ENCODE measurements around the gene BAAT. TPM values are rescaled to one million over a fixed set of nuclear protein-coding genes. Genes with fewer than 3 reads are reported as not detected.

BAAT gene
- total and polyA plus RNA-seq, 9 of the 15 experiments (the other 6 are each of a cell fraction or from before 2014, with no cell fraction given), result 0.17 to 0.76 (median 0.32) TPM

DNA sequence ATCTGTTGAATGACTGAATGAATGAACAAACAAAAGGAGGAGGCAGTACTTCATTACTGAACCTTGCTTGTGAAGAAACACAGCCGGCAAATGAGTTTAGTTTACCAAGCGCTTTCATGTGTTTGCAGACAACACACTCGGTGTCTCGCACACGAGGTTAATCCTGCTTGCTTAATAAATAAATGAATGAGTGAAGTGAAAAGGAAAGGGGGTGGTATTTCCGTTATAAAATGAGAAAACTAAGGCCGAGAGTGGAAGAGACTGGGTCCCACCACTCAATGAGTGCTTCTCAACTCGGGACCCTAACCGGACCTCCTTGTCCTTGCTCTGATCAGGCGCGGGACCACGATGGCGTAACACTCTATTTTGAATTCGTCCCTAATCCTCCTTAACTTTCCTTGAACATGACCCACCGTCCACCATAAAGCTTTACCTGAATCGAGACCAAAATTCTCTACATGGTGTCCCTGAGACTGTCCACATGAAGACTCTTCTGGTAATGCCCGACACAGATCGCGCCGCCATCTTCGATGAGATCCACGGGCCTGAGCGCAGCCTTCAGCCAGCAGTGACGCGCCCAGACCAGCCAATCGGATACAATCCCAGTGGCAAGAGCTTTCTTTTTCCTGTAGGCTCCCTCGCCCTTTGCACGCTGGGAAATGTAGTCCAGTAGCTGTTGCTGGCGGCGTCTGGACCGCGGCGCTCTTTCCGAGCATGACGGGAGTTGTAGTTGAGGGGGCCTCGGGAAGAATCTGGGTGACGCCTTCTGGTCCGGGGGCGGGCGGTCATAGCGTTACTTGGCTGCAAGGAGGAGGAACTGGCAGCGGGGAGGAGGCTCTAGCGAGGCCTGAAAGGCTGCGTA, 13.5 kb upstream of the BAAT start, which contains the start of the genes MRPL50 and ZNF189:
MRPL50 (minus strand) TSS at position 551 of the 862 bp plus-strand sequence; CDS start at position 525, 26 bp downstream.
ZNF189 (plus strand) TSS at position 784 of the 862 bp plus-strand sequence. CDS start 306 bp downstream, outside the sequence.
- peaks cover 71% of the 10 kb centered on the region for H3K36me3 ChIP-seq (ENCODE audit: control insufficient read depth, insufficient read depth, low read length)
- intact Hi-C loops (cut with micrococcal nuclease), result loop anchor here (2.0 to 10.0 kb wide), 3 partner anchors 49 to 683 kb away; partner anchors contain the start of gene RNF20
- no peak for TF ChIP-seq ZC3H11A (IDR thresholded peaks at IDR 0.05; ENCODE audit: low read depth, low read length)
- TF ChIP-seq FOXA3 (CRISPR knock-in tag; conservative IDR thresholded peaks at IDR 0.05 in 1 of 2, IDR thresholded peaks at IDR 0.05 in 1 of 2), result no peak
- peak; percentile 74 to 97 (median 94) for TF ChIP-seq YY1 (IDR thresholded peaks at IDR 0.05; ENCODE audit: borderline replicate concordance in 1 of 3, control insufficient read depth in 1 of 3, extremely low read depth in 1 of 3, insufficient read depth in 3 of 3, insufficient read length in 1 of 3, insufficient replicate concordance in 2 of 3, low read depth in 1 of 3, low read length in 2 of 3)
- TF ChIP-seq, protein P1, sequence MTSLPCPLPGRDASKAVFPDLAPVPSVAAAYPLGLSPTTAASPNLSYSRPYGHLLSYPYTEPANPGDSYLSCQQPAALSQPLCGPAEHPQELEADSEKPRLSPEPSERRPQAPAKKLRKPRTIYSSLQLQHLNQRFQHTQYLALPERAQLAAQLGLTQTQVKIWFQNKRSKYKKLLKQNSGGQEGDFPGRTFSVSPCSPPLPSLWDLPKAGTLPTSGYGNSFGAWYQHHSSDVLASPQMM (CRISPR knock-in tag; IDR thresholded peaks at IDR 0.05), result no peak
- TF ChIP-seq RCOR1 (IDR thresholded peaks at IDR 0.05; ENCODE audit: borderline replicate concordance in 1 of 2, low read depth in 2 of 2, low read length in 2 of 2), result peak in 1 of 2 experiments; percentile 28; a peak in 1 of 4 replicates
- no peak for TF ChIP-seq TEAD2 (tag; IDR thresholded peaks at IDR 0.05)
- TF ChIP-seq, protein P2, sequence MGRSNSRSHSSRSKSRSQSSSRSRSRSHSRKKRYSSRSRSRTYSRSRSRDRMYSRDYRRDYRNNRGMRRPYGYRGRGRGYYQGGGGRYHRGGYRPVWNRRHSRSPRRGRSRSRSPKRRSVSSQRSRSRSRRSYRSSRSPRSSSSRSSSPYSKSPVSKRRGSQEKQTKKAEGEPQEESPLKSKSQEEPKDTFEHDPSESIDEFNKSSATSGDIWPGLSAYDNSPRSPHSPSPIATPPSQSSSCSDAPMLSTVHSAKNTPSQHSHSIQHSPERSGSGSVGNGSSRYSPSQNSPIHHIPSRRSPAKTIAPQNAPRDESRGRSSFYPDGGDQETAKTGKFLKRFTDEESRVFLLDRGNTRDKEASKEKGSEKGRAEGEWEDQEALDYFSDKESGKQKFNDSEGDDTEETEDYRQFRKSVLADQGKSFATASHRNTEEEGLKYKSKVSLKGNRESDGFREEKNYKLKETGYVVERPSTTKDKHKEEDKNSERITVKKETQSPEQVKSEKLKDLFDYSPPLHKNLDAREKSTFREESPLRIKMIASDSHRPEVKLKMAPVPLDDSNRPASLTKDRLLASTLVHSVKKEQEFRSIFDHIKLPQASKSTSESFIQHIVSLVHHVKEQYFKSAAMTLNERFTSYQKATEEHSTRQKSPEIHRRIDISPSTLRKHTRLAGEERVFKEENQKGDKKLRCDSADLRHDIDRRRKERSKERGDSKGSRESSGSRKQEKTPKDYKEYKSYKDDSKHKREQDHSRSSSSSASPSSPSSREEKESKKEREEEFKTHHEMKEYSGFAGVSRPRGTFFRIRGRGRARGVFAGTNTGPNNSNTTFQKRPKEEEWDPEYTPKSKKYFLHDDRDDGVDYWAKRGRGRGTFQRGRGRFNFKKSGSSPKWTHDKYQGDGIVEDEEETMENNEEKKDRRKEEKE (IDR thresholded peaks at IDR 0.05; ENCODE audit: borderline replicate concordance in 1 of 2, control insufficient read depth in 1 of 2, low read depth in 2 of 2, low read length in 1 of 2), result 0 out of 4 replicates have a peak, but pooled peaks of 1 of the 2 experiments have one; percentile 21
- TF ChIP-seq, protein P3, sequence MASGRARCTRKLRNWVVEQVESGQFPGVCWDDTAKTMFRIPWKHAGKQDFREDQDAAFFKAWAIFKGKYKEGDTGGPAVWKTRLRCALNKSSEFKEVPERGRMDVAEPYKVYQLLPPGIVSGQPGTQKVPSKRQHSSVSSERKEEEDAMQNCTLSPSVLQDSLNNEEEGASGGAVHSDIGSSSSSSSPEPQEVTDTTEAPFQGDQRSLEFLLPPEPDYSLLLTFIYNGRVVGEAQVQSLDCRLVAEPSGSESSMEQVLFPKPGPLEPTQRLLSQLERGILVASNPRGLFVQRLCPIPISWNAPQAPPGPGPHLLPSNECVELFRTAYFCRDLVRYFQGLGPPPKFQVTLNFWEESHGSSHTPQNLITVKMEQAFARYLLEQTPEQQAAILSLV (tag; IDR thresholded peaks at IDR 0.05), result no peak
- no peak for TF ChIP-seq ZNF347 (CRISPR knock-in tag; IDR thresholded peaks at IDR 0.05; ENCODE audit: low read depth)
- no peak for TF ChIP-seq PURB (CRISPR knock-in tag; IDR thresholded peaks at IDR 0.05; ENCODE audit: low read depth)
- TF ChIP-seq, protein P4, sequence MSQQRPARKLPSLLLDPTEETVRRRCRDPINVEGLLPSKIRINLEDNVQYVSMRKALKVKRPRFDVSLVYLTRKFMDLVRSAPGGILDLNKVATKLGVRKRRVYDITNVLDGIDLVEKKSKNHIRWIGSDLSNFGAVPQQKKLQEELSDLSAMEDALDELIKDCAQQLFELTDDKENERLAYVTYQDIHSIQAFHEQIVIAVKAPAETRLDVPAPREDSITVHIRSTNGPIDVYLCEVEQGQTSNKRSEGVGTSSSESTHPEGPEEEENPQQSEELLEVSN (IDR thresholded peaks at IDR 0.05; ENCODE audit: borderline replicate concordance in 1 of 2, extremely low read depth in 1 of 2, insufficient read depth in 1 of 2, insufficient read length in 1 of 2, low read depth in 1 of 2, low read length in 1 of 2, poor library complexity in 1 of 2, severe bottlenecking in 1 of 2), result peak; percentile 28 to 37

More for the DNA sequence above, 13.5 kb upstream of the BAAT start, which contains the start of the genes MRPL50 and ZNF189:
- FAIRE-seq (peak; percentile 95), ATAC-seq (peak; percentile 97), DNase-seq (ENCODE audit: extremely low read depth in 1 of 4, low spot score in 3 of 4) (peak; percentile 88 to 98 (median 92))
- Histone ChIP-seq H3K4me2 (ENCODE audit: insufficient read depth, low read length) (peak within 1 kb of the TSS; percentile 98), H3K9ac (ENCODE audit: insufficient read depth in 1 of 2, low read depth in 2 of 2, low read length in 2 of 2) (peak within 1 kb of the TSS; percentile 97), H3K9me1 (ENCODE audit: control insufficient read depth, insufficient read depth, low read length) (no peaks in the 10 kb centered on the region), H3K79me2 (ENCODE audit: control insufficient read depth, insufficient read depth, low read length) (peaks cover 79% of the 10 kb centered on the region), H3K4me1 (replicated peaks in 1 of 2; ENCODE audit: control insufficient read depth in 2 of 2, insufficient read depth in 2 of 2, low read length in 2 of 2) (peaks cover 11 to 17% of the 10 kb centered on the region in 2 experiments; a peak in 3 of 5 replicates), H3K4me3 (peak within 1 kb of the TSS; percentile 79), H3K27me3 (ENCODE audit: control insufficient read depth in 2 of 2, insufficient read depth in 2 of 2, low read length in 2 of 2) (no peaks in the 10 kb centered on the region), H4K20me1 (replicated peaks; ENCODE audit: control insufficient read depth, insufficient read depth, low read length) (no peaks in the 10 kb centered on the region), H3K27ac (ENCODE audit: extremely low read depth, low read depth, low read length) (peak within 1 kb of the TSS; percentile 96), H3K9me3 (replicated peaks; ENCODE audit: control insufficient read depth, insufficient read depth, low read depth, low read length) (peaks cover 19% of the 10 kb centered on the region), H2AFZ (ENCODE audit: low read depth, low read length) (peak within 1 kb of the TSS; percentile 99)
- in situ Hi-C loops (cut with MboI), result no loop called here
- CTCF ChIA-PET (ENCODE audit: low intra/inter-chr PET ratio), result no interaction called here
- under 1% methylated on average over 41 of the region's 44 CpGs for WGBS (ENCODE audit: insufficient coverage, low coverage, missing lambda C conversion rate)
- POLR2A ChIA-PET, result interaction anchor here (0.6 to 1.9 kb wide), 10 partner anchors 10 to 135 kb away, joined by 3 to 13 read pairs (median 4); partner anchors contain the start of gene RNF20
- BruUV-seq (replicated peaks), result TSS peak; percentile 65

Data from K562 (cell line).